Heart right ventricle (tissue), 16 donors: ENCODE measurements around the gene ATP6V0B. TPM values are rescaled to one million over a fixed set of nuclear protein-coding genes. Genes with fewer than 3 reads are reported as not detected.

Experiments
- ATAC-seq, 8 donors: fragments of 200-7000 bp; cut with Tn5 transposase; one replicate each; pipeline ENCODE4 v1.9.1; 2020; ENCODE audit warnings: mild to moderate bottlenecking in 8 of 8, moderate library complexity in 8 of 8, moderate number of reproducible peaks in 1 of 8
- DNase-seq, 2 donors: peaks; one replicate each; pipeline ENCODE4 v3.0.0-alpha.2; 2020
- H3K27ac ChIP-seq, 10 donors: fragments of 200-600 bp; sonication (generic) in 2 of 10; one replicate each; pipeline versions ENCODE4 v1.5.0 to v1.8.0; 2020 to 2022; ENCODE audit warnings: mild to moderate bottlenecking in 3 of 10
- H3K27me3 ChIP-seq, 7 donors: fragments of 200-600 bp; one replicate each; pipeline ENCODE4 v1.8.0; 2021 to 2022; ENCODE audit warnings: mild to moderate bottlenecking in 2 of 7
- H3K36me3 ChIP-seq, 9 donors: fragments of 200-600 bp; sonication (generic) in 1 of 9; one replicate each; pipeline versions ENCODE4 v1.5.0 to v1.8.0; 2020 to 2022; ENCODE audit warnings: mild to moderate bottlenecking in 2 of 9
- H3K4me1 ChIP-seq, 9 donors: fragments of 200-600 bp; sonication (generic) in 1 of 9; one replicate each; pipeline versions ENCODE4 v1.5.0 to v1.8.0; 2020 to 2022; ENCODE audit warnings: mild to moderate bottlenecking in 4 of 9
- H3K4me3 ChIP-seq, 10 donors: fragments of 200-600 bp; sonication (generic) in 2 of 10; one replicate each; pipeline versions ENCODE4 v1.5.0 to v1.8.0; 2020 to 2022; ENCODE audit warnings: mild to moderate bottlenecking in 7 of 10, moderate library complexity in 2 of 10
- H3K9me3 ChIP-seq, 11 donors: fragments of 200-600 bp in 10 of 11; sonication (generic) in 2 of 11; one replicate each; pipeline versions ENCODE4 v1.5.0 to v1.8.0; 2013 to 2022; ENCODE audit warnings: mild to moderate bottlenecking in 2 of 11, control low read depth in 1 of 11, moderate library complexity in 1 of 11
- WGBS, 2 donors: extraction: QIAGEN DNeasy Blood & Tissue Kit; methylation state at CpG; one replicate each; pipeline ENCODE4 v1.1.7; 2013; ENCODE audit warnings: inconsistent platforms in 1 of 2; 5-methylcytosine and 5-hydroxymethylcytosine counted together
- intact Hi-C, 10 donors: fragments of 100-400 bp; cut with DNase I; formaldehyde crosslinking; loops; one replicate each; pipeline versions ENCODE4 v1.11.1 to v1.14.2; 2022
- polyA plus RNA-seq, 2 donors: library from polyadenylated mRNA; stranded (reverse); fragments of 200-250 nt; gene quantifications; one replicate each; pipeline ENCODE4 v1.2.3, GENCODE V29; 2013
- total RNA-seq, 10 donors: library from RNA; stranded (reverse); fragmentation: NEBNext Ultra II Directional in 3 of 10; extraction: Animal tissue kit (Norgen Biotek cat#: 25700) in 3 of 10; gene quantifications; one replicate each; pipeline versions ENCODE4 v1.2.1 to v1.2.4, GENCODE V29; 2021 to 2023
- TF ChIP-seq, protein P1 (sequence below), 9 donors: fragments of 200-600 bp; sonication (generic) in 2 of 9; IDR thresholded peaks; one replicate each; pipeline versions ENCODE4 v1.5.0 to v1.8.0; 2021 to 2022; ENCODE audit warnings: antibody characterized with exemption in 9 of 9, mild to moderate bottlenecking in 5 of 9, moderate library complexity in 1 of 9
- donor health status: Arrhythmogenic right ventricular cardiomyopathy.
- donor health status: ischemic (EF 13 %, LVEDD 7.1; RV severe dilation, severe dysfunction).
- donor health status: healthy with polysubstance abuse.
- donor health status: DM: no; HTN: yes; CAD: no.
- donor health status: DM: no; HTN: no; CAD: no.
- donor health status: ischemic (EF 25% LVEDD 6.9; RV normal size, moderate dysfunction).
- donor health status: ischemic (EF 25% LVEDD 5.7; RV mildly dilated, moderate dysfunction).
- donor health status: healthy.
- donor health status: DM: yes; HTN: yes; CAD: no.
- donor health status: Ischemic cardiomyopathy.
- donor health status: ischemic (EF 35%, LVEDD 5.7; RV mildly dilated, moderate dysfunction).
- donor health status: nonischemic (EF 11% LVEDD 7.7; RV severe dilation, severe dysfunction).
- donor health status: DM: yes; HTN: yes; CAD: no.
- donor health status: PGD.
- donor health status: ischemic (EF 29% LVEDD 5.4; RV normal size, mild dysfunction).
- donor health status: nonischemic (EF 23%, LVEDD 6.1; RV moderate dilation, normal function).

Gene ATP6V0B
- total and polyA plus RNA-seq, 12 donors = 63.1 to 227 (median 74.3) TPM

DNA sequence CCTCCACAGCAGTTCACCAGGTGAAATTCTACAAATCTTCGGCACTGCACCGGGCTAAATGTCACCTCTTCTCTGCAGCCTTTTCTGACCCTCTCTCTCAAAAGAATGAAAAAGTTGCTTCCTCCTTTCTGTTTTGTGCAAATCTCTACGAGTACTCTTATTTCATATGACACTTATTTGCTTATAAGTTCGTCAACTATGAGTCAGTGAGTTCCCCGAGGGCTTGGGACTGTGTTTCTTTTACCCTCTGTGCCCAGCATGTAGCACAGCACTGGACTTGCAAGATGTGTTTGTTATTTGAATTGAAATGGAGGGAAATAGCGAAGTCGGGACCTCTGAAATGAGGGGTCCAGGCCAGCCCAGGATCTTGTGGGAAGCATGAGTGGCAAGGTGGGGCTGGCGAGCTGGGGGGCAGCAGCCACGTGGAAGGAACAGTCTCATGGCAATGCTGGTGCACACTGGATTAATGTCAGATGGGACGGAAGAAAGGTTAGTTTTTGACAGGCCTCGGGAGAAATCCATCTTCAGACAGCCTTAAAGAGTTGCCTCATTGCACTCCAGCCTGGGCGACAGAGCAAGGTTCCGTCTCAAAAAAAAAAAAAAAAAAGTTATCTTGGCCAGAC is 50.3 kb downstream of the ATP6V0B start:
- 88 to 91% methylated on average over 13 of the region's 13 CpGs for WGBS, 2 donors
- intact Hi-C loops = no loop called here
- Histone ChIP-seq H3K27ac (no peak overlapping the region), H3K4me3 (no peak overlapping the region), H3K36me3 (no peaks in the 10 kb centered on the region), H3K4me1 (peaks cover 5 to 21% (median 11%) of the 10 kb centered on the region in 9 donors), H3K27me3 (no peaks in the 10 kb centered on the region), H3K9me3 (no peaks in the 10 kb centered on the region)
- no peak for DNase-seq
- no peak for ATAC-seq
- TF ChIP-seq, protein P1, sequence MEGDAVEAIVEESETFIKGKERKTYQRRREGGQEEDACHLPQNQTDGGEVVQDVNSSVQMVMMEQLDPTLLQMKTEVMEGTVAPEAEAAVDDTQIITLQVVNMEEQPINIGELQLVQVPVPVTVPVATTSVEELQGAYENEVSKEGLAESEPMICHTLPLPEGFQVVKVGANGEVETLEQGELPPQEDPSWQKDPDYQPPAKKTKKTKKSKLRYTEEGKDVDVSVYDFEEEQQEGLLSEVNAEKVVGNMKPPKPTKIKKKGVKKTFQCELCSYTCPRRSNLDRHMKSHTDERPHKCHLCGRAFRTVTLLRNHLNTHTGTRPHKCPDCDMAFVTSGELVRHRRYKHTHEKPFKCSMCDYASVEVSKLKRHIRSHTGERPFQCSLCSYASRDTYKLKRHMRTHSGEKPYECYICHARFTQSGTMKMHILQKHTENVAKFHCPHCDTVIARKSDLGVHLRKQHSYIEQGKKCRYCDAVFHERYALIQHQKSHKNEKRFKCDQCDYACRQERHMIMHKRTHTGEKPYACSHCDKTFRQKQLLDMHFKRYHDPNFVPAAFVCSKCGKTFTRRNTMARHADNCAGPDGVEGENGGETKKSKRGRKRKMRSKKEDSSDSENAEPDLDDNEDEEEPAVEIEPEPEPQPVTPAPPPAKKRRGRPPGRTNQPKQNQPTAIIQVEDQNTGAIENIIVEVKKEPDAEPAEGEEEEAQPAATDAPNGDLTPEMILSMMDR (IDR thresholded peaks at IDR 0.05) = no peak

- DNase-seq (no peak), ATAC-seq (no peak)
- intact Hi-C loops = no loop called here
- Histone ChIP-seq H3K4me1 (peaks cover 5 to 25% (median 12%) of the 10 kb centered on the region in 9 donors), H3K27ac (no peak overlapping the region), H3K36me3 (no peaks in the 10 kb centered on the region), H3K27me3 (peaks cover 0 to 4% (median 0%) of the 10 kb centered on the region in 7 donors), H3K4me3 (no peak overlapping the region), H3K9me3 (no peaks in the 10 kb centered on the region)
- WGBS, 2 donors = 86 to 88% methylated on average over 3 of the region's 3 CpGs
- TF ChIP-seq, protein P1 (IDR thresholded peaks at IDR 0.05) = no peak
Observed at GRCh38 chr1:44025816-44026215, 51.1 kb downstream of the ATP6V0B start.

DNA sequence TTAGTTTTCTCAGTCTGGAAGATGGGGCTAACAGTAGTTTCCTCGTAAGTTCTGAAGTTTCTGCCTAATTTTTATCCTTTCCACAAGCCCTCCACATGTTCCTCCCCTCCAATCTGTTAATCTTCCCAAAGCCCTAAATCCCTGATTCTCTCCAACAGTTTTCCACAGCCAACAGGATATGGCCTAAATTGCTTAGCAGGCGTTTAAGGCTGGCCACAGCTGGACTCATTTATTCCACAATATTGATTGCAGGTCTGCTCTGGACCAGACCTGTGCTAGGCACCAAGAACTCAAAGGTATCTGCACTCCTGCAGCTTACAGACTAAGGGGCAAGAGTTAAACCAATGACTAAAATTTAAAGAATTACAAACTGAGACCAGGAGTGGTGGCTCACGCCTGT is 52.6 kb downstream of the ATP6V0B start:
- WGBS, 2 donors = 93 to 98% methylated on average over 3 of the region's 3 CpGs
- H3K9me3 ChIP-seq = no peaks in the 10 kb centered on the region
- TF ChIP-seq, protein P1 (IDR thresholded peaks at IDR 0.05) = no peak
- ATAC-seq (no peak), DNase-seq (no peak)
- H3K27me3 ChIP-seq = peaks cover 0 to 11% (median 0%) of the 10 kb centered on the region in 7 donors
- no peak overlapping the region for H3K27ac ChIP-seq
- no peak overlapping the region for H3K4me3 ChIP-seq
- H3K36me3 ChIP-seq = no peaks in the 10 kb centered on the region
- H3K4me1 ChIP-seq = peaks cover 6 to 28% (median 16%) of the 10 kb centered on the region in 9 donors
- intact Hi-C loops = no loop called here

Other genes with a start within 250 kb of the ATP6V0B start
- gene ARTN, start 41.2 kb upstream of the ATP6V0B start, total RNA-seq = 1 to 10 TPM in 1 of 10 donors, under 1 TPM in 3, not detected in 6; 0.62 to 1.5 (median 0.66) TPM
- under 1 TPM; 0.44 to 0.59 TPM for gene ARTN, start 41.2 kb upstream of the ATP6V0B start, polyA plus RNA-seq
- 10 to 100 TPM; 53.3 to 66.1 (median 56.8) TPM for gene IPO13, start 28.0 kb upstream of the ATP6V0B start, total RNA-seq
- gene IPO13, start 28.0 kb upstream of the ATP6V0B start, polyA plus RNA-seq = 10 to 100 TPM; 25.2 to 74.5 TPM
- gene DPH2, start 5.0 kb upstream of the ATP6V0B start, total RNA-seq = 10 to 100 TPM; 10.7 to 22.0 (median 14.3) TPM
- 10 to 100 TPM in 1 of 2 donors, 1 to 10 TPM in 1; 9.4 to 33.7 TPM for gene DPH2, start 5.0 kb upstream of the ATP6V0B start, polyA plus RNA-seq
- 10 to 100 TPM; 31.1 to 47.0 (median 38.6) TPM for gene B4GALT2, start 4.2 kb downstream of the ATP6V0B start, total RNA-seq
- 10 to 100 TPM; 25.4 to 50.8 TPM for gene B4GALT2, start 4.2 kb downstream of the ATP6V0B start, polyA plus RNA-seq
- gene CCDC24, start 16.6 kb downstream of the ATP6V0B start, total RNA-seq = 1 to 10 TPM in 8 of 10 donors, under 1 TPM in 2; 0.55 to 3.1 (median 1.3) TPM
- gene CCDC24, start 16.6 kb downstream of the ATP6V0B start, polyA plus RNA-seq = 1 to 10 TPM; 1.1 to 3.1 TPM
- gene SLC6A9, start 56.5 kb downstream of the ATP6V0B start, total RNA-seq = 1 to 10 TPM in 5 of 10 donors, under 1 TPM in 5; 0.32 to 1.6 (median 0.91) TPM
- 1 to 10 TPM in 1 of 2 donors, under 1 TPM in 1; 0.88 to 1.7 TPM for gene SLC6A9, start 56.5 kb downstream of the ATP6V0B start, polyA plus RNA-seq
- under 1 TPM in 1 of 10 donors, not detected in 9; 0.12 TPM for gene KLF17, start 143.9 kb downstream of the ATP6V0B start, total RNA-seq
- under 1 TPM in 1 of 2 donors, not detected in 1; 0.01 TPM for gene KLF17, start 143.9 kb downstream of the ATP6V0B start, polyA plus RNA-seq
- gene KLF18, start 166.7 kb downstream of the ATP6V0B start, total RNA-seq = not detected
- not detected for gene KLF18, start 166.7 kb downstream of the ATP6V0B start, polyA plus RNA-seq
- 10 to 100 TPM; 24.1 to 33.9 (median 27.6) TPM for gene DMAP1, start 238.5 kb downstream of the ATP6V0B start, total RNA-seq
- gene DMAP1, start 238.5 kb downstream of the ATP6V0B start, polyA plus RNA-seq = 10 to 100 TPM; 35.2 to 37.3 TPM